GM12878 (cell line): Measurements from ENCODE around the gene NIPAL1. TPM values are rescaled to one million over a fixed set of nuclear protein-coding genes. Genes with fewer than 3 reads are reported as not detected.

Experiments used
- ATAC-seq: fragments of 200-7000 bp; cut with Tn5 transposase; 3 replicates; pipeline ENCODE4 v1.9.1; 2020; ENCODE audit warnings: mild to moderate bottlenecking, moderate library complexity
- BruUV-seq: library from RNA; stranded (reverse); fragments of 400-500 nt; replicated peaks from 2 replicates; lab custom pipeline; 2021; lab: Mats Ljungman, UMichigan
- CTCF ChIA-PET: fragments of 300-600 bp; sonication (Branson Sonifier 250); formaldehyde crosslinking; extraction: SDS; loops from one replicate; lab custom pipeline; 2021; ENCODE audit warnings: inconsistent platforms; lab: Yijun Ruan, JAX
- POLR2A ChIA-PET: fragments of 350-600 bp; formaldehyde crosslinking; extraction: SDS; loops from one replicate; lab custom pipeline; 2021; ENCODE audit warnings: inconsistent platforms; lab: Charles Lee
- RAD21 ChIA-PET: fragments of 300-600 bp; sonication (Branson Sonifier 250); formaldehyde crosslinking; loops from one replicate; lab custom pipeline; 2023; ENCODE audit warnings: antibody characterized with exemption; ENCODE audit not compliant: unreplicated experiment; lab: Charles Lee
- SMC1A ChIA-PET: fragments of 300-600 bp; sonication (Branson Sonifier 250); formaldehyde crosslinking; loops from one replicate; lab custom pipeline; 2023; ENCODE audit not compliant: unreplicated experiment, uncharacterized antibody; lab: Charles Lee
- DNase-seq: peaks from one replicate; pipeline ENCODE4 v3.0.0-alpha.2; 2011; ENCODE audit warnings: low read depth, low spot score
- FAIRE-seq: peaks from 3 replicates; lab custom pipeline; 2011; peaks lifted over from hg19 to GRCh38; lab: Jason Lieb, UNC
- H2AFZ ChIP-seq: 2 replicates; pipeline ENCODE4 v1.6.0; 2011; ENCODE audit warnings: low read depth, low read length, control low read depth; ENCODE audit not compliant: control insufficient read depth
- H3K27ac ChIP-seq: 2 replicates; pipeline ENCODE4 v1.5.1; 2011; ENCODE audit warnings: control low read depth; ENCODE audit not compliant: control insufficient read depth, insufficient read depth
- H3K27me3 ChIP-seq, 2 experiments: replicated peaks in 1 of 2; 2 replicates each; pipeline versions ENCODE4 v1.6.0 to v1.6.1; 2011; ENCODE audit warnings: low read length in 1 of 2; ENCODE audit not compliant: control insufficient read depth in 2 of 2, insufficient read depth in 2 of 2
- H3K36me3 ChIP-seq, 2 experiments: 2 replicates each; pipeline ENCODE4 v1.5.1; 2011; ENCODE audit warnings: low read length in 1 of 2; ENCODE audit not compliant: control insufficient read depth in 2 of 2, insufficient read depth in 2 of 2
- H3K4me1 ChIP-seq: 2 replicates; pipeline ENCODE4 v1.6.1; 2011; ENCODE audit warnings: mild to moderate bottlenecking, low read length, moderate library complexity, mixed read lengths; ENCODE audit not compliant: control insufficient read depth, insufficient read depth
- H3K4me2 ChIP-seq: 2 replicates; pipeline ENCODE4 v1.6.0; 2011; ENCODE audit warnings: control low read depth; ENCODE audit not compliant: control insufficient read depth, insufficient read depth
- H3K4me3 ChIP-seq: fragments of 200-600 bp; sonication (generic); 2 replicates; pipeline ENCODE4 v1.5.1; 2016
- H3K79me2 ChIP-seq: 2 replicates; pipeline ENCODE4 v1.6.0; 2011; ENCODE audit warnings: low read length; ENCODE audit not compliant: control insufficient read depth, insufficient read depth
- H3K9ac ChIP-seq: 2 replicates; pipeline ENCODE4 v1.8.0; 2011; ENCODE audit warnings: low read length, control low read depth, mixed read lengths; ENCODE audit not compliant: control insufficient read depth, insufficient read depth
- H3K9me3 ChIP-seq: replicated peaks from 3 replicates; pipeline ENCODE4 v1.5.1; 2011; ENCODE audit warnings: mild to moderate bottlenecking, low read length; ENCODE audit not compliant: control insufficient read depth, insufficient read depth
- H4K20me1 ChIP-seq: 2 replicates; pipeline ENCODE4 v1.6.0; 2011; ENCODE audit not compliant: control insufficient read depth, insufficient read depth
- BHLHE40 ChIP-seq, 2 experiments: fragments of 450-650 bp in 1 of 2; IDR thresholded peaks; 2 replicates each; pipeline ENCODE4 v1.6.1; 2011 to 2017; ENCODE audit warnings: low read depth in 2 of 2, borderline replicate concordance in 1 of 2, improper control_type of control experiment in 1 of 2, low read length in 1 of 2, mild to moderate bottlenecking in 1 of 2
- EP300 ChIP-seq, 2 experiments: fragments of 150-350 bp in 1 of 2; IDR thresholded peaks; 2 replicates each; pipeline ENCODE4 v1.6.1; 2011 to 2012; ENCODE audit warnings: low read depth in 2 of 2, low read length in 2 of 2, borderline replicate concordance in 1 of 2, improper control_type of control experiment in 1 of 2, inconsistent platforms in 1 of 2; ENCODE audit not compliant: control insufficient read depth in 1 of 2
- HCFC1 ChIP-seq: fragments of 150-350 bp; IDR thresholded peaks from 2 replicates; pipeline ENCODE4 v1.6.1; 2014; ENCODE audit warnings: low read length
- JUNB ChIP-seq: IDR thresholded peaks from 2 replicates; pipeline ENCODE4 v1.6.1; 2016; ENCODE audit warnings: antibody characterized with exemption, mild to moderate bottlenecking
- STAT1 ChIP-seq: fragments of 450-650 bp; conservative IDR thresholded peaks from 2 replicates; pipeline ENCODE4 v1.6.1; 2014; ENCODE audit warnings: antibody characterized with exemption, mild to moderate bottlenecking
- WGBS: methylation state at CpG from one replicate; pipeline ENCODE4 v1.1.6; 2016; ENCODE audit warnings: low lambda C conversion rate; ENCODE audit not compliant: insufficient replicate concordance, insufficient coverage; ENCODE audit errors: missing lambda C conversion rate; 5-methylcytosine and 5-hydroxymethylcytosine counted together
- in situ Hi-C: fragments of 300-500 bp; cut with MboI; formaldehyde crosslinking; loops from 9 replicates; pipeline ENCODE4 v1.14.3; 2018; ENCODE audit warnings: mixed read lengths
- intact Hi-C: fragments of 100-400 bp; cut with micrococcal nuclease; formaldehyde crosslinking; loops from one replicate; pipeline ENCODE4 v1.14.2; 2022; ENCODE audit not compliant: unreplicated experiment
- polyA plus RNA-seq, 11 experiments: library from polyadenylated mRNA; depleted of rRNA in 4 of 11; unstranded in 6 of 11; stranded (reverse) in 5 of 11; fragments of >200 nt; fragmentation: Nextera tagmentation in 4 of 11; fragmentation: Illumina TruSeq in 1 of 11; extraction: Ambion mirVana in 4 of 11; extraction: Trizol in 1 of 11; gene quantifications; 1 replicate in 1 of 11; 2 replicates in 10 of 11; pipeline versions ENCODE4 v1.2.1 to v1.2.3, GENCODE V29; 2011 to 2016; ENCODE audit warnings: inconsistent platforms in 2 of 11, missing spikeins in 2 of 11, low read depth in 1 of 11
- total RNA-seq, 4 experiments: library from RNA; depleted of rRNA in 3 of 4; stranded (reverse); fragments of >200 nt in 3 of 4; fragmentation: Illumina TruSeq in 1 of 4; extraction: Trizol in 1 of 4; gene quantifications; 2 replicates each; pipeline versions ENCODE4 v1.2.1 to v1.2.3, GENCODE V29; 2013 to 2021
- TF ChIP-seq, protein P1 (sequence below): IDR thresholded peaks from 2 replicates; pipeline ENCODE4 v1.6.1; 2012; ENCODE audit warnings: mild to moderate bottlenecking, low read depth, low read length
- TF ChIP-seq, protein P2 (sequence below): fragments of 450-650 bp; IDR thresholded peaks from 2 replicates; pipeline ENCODE4 v1.6.1; 2017; ENCODE audit warnings: mild to moderate bottlenecking, moderate library complexity

NIPAL1 gene
- total and polyA plus RNA-seq, 10 of the 15 experiments (the other 5 are each of a cell fraction or from before 2014, with no cell fraction given) = 0.46 to 9.7 (median 5.9) TPM

DNA sequence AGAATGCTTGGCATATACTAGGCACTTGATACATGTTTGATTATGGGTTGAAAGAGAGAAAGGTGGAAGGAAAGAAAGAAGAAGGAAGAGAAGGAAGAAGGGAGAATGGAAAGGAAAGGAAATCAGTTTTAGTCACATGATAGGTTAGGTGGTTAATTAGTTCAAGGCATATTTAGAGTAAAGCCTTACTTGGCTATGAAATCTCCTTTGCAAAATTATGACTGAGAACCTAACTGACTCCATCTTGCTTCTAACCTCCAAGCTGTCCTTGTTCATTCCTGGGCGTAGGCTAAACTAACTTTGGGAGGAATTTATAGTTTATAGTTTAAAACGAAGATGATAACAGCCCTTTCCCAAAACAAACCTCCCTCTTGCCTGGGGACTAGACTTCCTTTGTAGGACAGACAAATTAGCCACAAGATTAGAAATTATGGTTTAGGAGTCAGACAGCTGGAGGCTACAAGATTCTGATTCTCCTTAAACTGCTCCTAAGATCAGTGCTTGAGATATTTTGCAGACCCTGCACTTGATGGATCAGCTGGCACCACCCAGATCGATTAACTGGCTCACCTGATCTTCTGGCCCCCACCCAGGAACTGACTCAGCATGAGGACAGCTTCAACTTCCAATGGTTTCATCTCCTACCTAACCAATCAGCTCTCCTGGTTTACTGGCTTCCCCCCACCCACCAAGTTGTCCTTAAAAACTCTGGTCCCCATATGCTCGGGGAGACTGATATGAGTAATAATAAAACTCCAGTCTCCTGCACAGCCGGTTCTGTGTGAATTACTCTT, 62.5 kb downstream of the NIPAL1 start:
- Histone ChIP-seq H2AFZ (no peak overlapping the region), H3K4me3 (no peak overlapping the region), H3K27me3 (no peaks in the 10 kb centered on the region), H3K9ac (no peak overlapping the region), H3K79me2 (no peaks in the 10 kb centered on the region), H3K4me2 (no peak overlapping the region), H3K36me3 (no peaks in the 10 kb centered on the region), H3K4me1 (no peaks in the 10 kb centered on the region), H3K27ac (no peak overlapping the region), H4K20me1 (no peaks in the 10 kb centered on the region), H3K9me3 (no peaks in the 10 kb centered on the region)
- WGBS = 58% methylated on average over 5 of the region's 5 CpGs
- intact Hi-C loops (no loop called here), in situ Hi-C loops (no loop called here)
- DNase-seq = no peak
- SMC1A ChIA-PET = interaction anchor here (1.0 to 1.7 kb wide), 4 partner anchors 13 to 76 kb away, joined by 3 to 6 read pairs (median 4); no protein-coding TSS in a partner anchor
- no TSS peak for BruUV-seq
- FAIRE-seq = no peak
- POLR2A ChIA-PET = no interaction called here
- TF ChIP-seq STAT1 (no peak), BHLHE40 (IDR thresholded peaks at IDR 0.05; ENCODE audit: borderline replicate concordance in 1 of 2, low read depth in 2 of 2, low read length in 1 of 2) (no peak), HCFC1 (no peak), JUNB (0 out of 2 replicates have a peak, but pooled peaks have one; percentile 32), EP300 (IDR thresholded peaks at IDR 0.05; ENCODE audit: borderline replicate concordance in 1 of 2, control insufficient read depth in 1 of 2, low read depth in 2 of 2, low read length in 2 of 2) (no peak)
- TF ChIP-seq, protein P1, sequence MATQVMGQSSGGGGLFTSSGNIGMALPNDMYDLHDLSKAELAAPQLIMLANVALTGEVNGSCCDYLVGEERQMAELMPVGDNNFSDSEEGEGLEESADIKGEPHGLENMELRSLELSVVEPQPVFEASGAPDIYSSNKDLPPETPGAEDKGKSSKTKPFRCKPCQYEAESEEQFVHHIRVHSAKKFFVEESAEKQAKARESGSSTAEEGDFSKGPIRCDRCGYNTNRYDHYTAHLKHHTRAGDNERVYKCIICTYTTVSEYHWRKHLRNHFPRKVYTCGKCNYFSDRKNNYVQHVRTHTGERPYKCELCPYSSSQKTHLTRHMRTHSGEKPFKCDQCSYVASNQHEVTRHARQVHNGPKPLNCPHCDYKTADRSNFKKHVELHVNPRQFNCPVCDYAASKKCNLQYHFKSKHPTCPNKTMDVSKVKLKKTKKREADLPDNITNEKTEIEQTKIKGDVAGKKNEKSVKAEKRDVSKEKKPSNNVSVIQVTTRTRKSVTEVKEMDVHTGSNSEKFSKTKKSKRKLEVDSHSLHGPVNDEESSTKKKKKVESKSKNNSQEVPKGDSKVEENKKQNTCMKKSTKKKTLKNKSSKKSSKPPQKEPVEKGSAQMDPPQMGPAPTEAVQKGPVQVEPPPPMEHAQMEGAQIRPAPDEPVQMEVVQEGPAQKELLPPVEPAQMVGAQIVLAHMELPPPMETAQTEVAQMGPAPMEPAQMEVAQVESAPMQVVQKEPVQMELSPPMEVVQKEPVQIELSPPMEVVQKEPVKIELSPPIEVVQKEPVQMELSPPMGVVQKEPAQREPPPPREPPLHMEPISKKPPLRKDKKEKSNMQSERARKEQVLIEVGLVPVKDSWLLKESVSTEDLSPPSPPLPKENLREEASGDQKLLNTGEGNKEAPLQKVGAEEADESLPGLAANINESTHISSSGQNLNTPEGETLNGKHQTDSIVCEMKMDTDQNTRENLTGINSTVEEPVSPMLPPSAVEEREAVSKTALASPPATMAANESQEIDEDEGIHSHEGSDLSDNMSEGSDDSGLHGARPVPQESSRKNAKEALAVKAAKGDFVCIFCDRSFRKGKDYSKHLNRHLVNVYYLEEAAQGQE = no peak
- TF ChIP-seq, protein P2, sequence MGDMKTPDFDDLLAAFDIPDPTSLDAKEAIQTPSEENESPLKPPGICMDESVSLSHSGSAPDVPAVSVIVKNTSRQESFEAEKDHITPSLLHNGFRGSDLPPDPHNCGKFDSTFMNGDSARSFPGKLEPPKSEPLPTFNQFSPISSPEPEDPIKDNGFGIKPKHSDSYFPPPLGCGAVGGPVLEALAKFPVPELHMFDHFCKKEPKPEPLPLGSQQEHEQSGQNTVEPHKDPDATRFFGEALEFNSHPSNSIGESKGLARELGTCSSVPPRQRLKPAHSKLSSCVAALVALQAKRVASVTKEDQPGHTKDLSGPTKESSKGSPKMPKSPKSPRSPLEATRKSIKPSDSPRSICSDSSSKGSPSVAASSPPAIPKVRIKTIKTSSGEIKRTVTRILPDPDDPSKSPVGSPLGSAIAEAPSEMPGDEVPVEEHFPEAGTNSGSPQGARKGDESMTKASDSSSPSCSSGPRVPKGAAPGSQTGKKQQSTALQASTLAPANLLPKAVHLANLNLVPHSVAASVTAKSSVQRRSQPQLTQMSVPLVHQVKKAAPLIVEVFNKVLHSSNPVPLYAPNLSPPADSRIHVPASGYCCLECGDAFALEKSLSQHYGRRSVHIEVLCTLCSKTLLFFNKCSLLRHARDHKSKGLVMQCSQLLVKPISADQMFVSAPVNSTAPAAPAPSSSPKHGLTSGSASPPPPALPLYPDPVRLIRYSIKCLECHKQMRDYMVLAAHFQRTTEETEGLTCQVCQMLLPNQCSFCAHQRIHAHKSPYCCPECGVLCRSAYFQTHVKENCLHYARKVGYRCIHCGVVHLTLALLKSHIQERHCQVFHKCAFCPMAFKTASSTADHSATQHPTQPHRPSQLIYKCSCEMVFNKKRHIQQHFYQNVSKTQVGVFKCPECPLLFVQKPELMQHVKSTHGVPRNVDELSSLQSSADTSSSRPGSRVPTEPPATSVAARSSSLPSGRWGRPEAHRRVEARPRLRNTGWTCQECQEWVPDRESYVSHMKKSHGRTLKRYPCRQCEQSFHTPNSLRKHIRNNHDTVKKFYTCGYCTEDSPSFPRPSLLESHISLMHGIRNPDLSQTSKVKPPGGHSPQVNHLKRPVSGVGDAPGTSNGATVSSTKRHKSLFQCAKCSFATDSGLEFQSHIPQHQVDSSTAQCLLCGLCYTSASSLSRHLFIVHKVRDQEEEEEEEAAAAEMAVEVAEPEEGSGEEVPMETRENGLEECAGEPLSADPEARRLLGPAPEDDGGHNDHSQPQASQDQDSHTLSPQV = peak; percentile 17; the same call in 1 of the 2 replicates
- CTCF ChIA-PET = interaction anchor here (0.9 to 1.4 kb wide), 2 partner anchors 30 to 76 kb away, joined by 3 read pairs; no protein-coding TSS in a partner anchor
- no peak for ATAC-seq
- RAD21 ChIA-PET = interaction anchor here (1.1 to 1.3 kb wide), 2 partner anchors 30 to 32 kb away, joined by 5 read pairs; no protein-coding TSS in a partner anchor
